CD4-positive, alpha-beta T cell treated with Interferon gamma for 1 hour (primary cell): ENCODE results near the gene CRLF3.
"Not testable (repeated sequence)": the region's sequence is repeated elsewhere in the genome, so short reads cannot be mapped to it uniquely, and the experiment has no call there.

Experiments used
- DNase-seq: peaks from one replicate; pipeline ENCODE4 v3.0.0-alpha.2; 2020

The CRLF3 gene, protein sequence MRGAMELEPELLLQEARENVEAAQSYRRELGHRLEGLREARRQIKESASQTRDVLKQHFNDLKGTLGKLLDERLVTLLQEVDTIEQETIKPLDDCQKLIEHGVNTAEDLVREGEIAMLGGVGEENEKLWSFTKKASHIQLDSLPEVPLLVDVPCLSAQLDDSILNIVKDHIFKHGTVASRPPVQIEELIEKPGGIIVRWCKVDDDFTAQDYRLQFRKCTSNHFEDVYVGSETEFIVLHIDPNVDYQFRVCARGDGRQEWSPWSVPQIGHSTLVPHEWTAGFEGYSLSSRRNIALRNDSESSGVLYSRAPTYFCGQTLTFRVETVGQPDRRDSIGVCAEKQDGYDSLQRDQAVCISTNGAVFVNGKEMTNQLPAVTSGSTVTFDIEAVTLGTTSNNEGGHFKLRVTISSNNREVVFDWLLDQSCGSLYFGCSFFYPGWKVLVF

DNA sequence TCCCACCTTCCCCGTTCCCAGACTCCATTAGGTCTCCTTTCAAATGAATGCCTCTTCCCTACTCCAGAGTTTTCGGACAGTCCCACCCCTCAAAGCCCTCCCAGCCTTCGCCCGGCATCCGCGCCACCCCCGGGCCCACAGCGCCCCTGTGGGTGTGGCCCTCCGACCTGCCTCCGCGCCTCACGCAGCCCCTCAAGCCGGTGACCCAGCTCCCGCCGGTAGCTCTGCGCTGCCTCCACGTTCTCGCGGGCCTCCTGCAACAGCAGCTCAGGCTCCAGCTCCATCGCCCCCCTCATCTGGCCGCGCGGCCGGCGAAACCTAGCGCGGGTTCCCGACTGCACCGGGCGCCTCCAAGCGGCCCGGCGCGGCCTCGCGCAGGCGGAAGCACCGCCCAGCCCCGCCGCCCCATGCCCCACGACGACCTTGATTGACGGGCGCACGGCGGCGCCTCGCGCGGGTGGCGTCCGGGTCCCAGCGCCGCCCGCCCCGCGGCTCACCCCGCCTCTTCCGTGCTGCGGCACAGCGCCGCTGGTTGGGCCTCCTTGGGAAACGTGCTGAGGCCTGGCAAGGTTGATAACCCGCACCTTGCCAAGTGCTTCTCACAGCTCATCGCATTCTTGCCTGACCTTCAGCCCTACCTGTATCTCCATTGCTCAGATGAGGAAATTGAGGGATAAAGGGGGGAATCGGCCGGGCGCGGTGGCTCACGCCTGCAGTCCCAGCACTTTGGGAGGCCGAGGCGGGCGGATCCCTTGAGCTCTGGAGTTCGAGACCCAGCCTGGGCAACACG, at the start of gene CRLF3:
Gene CRLF3, minus strand, starts transcription at position 337 of the 790 bp plus-strand sequence. Its CDS starts 41 bp downstream, at position 296.
- peak; percentile 90 for DNase-seq

DNA sequence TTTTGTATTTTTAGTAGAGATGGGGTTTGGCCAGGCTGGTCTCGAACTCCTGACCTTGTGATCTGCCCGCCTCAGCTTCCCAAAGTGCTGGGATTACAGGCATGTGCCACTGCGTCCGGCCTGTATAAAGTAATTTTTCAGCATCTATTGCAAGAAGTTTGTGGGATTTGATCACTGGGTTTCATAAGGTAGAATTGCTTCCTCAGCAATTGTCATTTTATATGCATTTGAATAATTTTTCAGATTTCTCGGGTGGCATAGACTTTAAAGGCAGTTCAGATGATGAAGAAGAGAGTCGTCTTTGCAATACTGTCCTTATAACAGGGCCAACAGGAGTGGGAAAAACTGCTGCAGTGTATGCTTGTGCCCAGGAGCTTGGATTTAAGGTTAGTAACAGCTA, 44.5 kb upstream of the CRLF3 start:
- no peak for DNase-seq

DNA sequence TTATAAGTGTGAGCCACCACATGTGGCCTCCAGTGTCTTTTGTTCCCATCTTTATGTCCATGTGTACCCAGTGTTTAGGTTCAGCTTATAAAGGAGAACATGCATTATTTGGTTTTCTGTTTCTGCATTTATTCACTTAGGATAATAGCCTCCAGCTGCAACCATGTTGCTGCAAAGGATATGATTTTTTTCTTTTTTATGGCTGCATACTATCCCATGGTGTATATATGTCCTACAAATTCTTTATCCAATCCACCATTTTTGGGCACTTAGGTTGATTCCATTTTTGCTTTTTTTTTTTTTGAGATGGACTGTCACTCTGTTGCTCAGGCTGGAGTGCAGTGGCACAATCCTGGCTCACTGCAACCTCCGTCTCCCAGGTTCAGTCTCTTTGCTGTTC, 40.1 kb upstream of the CRLF3 start:
- no peak for DNase-seq

DNA sequence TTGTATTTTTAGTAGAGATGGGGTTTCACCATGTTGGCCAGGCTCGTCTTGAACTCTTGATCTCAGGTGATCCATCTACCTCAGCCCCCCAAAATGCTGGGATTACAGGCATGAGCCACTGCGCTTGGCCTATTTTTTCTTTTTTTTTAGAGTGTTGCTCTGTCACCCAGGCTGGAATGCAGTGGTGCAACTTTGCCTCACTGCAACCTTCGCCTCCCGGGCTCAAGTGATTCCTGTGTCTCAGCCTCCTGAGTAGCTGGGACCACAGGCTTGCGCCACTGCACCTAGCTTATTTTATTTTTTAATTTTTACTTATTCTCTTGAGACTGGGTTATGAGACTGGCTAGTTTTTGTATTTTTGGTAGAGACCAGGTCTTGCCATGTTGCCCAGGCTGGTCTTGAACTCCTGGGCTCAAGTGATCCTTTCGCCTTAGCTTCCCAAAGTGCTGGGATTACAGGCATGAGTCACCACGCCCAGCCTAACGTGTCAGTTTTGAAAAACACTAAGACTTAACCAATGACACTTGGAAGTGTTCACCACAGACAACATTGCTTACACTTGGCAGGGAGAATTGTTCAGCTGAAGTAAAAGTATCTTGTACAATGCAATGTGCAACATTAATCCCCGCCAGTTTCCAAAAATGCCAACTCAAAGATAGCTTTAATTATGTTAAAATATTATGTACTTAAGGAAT, 34.2 kb upstream of the CRLF3 start:
- DNase-seq = no peak

DNA sequence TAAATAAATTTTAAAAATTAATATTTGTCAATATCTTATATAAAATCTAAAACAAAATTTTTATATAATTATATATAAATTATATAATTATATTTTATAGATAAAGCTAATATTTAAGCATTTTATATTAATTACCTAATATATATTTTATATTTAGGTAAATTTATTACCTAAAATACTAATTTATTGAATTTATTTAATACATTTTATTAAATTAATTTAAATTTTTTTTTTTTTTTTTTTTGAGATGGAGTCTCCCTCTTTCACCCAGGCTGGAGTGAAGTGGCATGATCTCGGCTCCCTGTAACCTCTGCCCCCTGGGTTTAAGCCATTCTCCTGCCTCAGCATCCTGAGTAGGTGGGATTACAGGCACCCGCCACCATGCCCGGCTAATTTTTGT, 29.7 kb upstream of the CRLF3 start:
- no peak for DNase-seq

DNA sequence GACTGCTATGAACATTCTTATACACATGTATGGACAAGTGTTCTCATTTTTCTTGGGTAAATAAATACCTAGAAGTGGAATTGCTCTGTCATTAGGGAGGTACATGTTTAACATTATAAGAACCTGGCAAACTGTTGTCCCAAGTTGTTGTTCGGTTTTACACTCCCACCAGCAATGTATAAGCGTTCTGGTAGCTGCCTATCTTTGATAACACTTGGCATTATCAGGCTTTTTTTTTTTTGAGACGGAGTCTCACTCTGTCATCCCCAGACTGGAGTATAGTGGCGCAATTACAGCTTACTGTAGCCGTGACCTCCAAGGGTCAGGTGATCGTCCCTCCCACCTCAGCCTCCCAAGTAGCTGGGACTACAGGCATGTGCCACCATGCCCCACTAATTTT, 23.5 kb upstream of the CRLF3 start:
- no peak for DNase-seq

DNA sequence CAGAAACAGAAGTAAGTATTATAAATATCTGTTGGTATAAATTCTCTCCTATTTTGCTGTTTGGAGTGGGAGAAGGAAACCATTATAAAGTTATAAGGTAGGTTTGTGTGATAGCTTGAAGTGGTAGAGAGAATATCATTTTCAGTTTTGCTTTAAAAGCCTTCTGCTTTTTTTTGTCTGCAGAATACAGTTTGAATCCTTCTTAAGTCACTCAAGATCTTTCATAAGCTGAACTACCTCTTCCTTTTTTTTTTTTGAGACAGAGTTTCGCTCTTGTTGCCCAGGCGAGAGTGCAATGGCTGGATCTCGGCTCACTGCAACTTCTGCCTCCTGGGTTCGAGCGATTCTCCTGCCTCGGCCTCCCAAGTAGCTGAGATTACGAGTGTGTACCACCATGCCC, 16.3 kb upstream of the CRLF3 start:
- no peak for DNase-seq

DNA sequence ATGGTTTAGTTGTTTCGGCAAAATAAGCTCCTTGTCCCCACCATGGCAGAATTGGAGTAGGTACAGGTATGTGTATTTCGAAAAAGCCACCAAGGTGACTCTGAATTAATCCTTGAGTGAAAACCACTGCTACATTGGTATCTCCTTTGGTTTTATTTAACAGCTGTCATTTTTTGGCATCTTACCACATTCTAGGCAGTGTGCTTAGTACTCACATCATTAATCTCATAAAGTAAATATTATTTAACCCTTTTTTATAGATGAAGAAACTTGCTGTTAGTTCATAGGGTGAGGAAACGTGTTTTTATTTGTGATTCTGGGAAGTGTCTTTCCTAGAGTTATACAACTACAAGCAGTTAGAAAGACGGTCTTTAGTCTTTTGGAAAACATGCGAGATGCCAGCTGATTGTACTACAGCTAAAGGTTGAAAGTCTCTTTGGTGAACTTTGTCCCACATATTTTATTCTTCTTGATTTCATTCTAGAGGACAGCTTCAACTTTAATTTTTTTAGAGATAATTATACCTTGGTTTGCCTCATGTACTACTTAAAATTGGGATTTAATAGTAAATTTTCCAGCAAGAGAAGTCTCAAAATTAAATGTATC, 13.8 kb upstream of the CRLF3 start:
- no peak for DNase-seq

DNA sequence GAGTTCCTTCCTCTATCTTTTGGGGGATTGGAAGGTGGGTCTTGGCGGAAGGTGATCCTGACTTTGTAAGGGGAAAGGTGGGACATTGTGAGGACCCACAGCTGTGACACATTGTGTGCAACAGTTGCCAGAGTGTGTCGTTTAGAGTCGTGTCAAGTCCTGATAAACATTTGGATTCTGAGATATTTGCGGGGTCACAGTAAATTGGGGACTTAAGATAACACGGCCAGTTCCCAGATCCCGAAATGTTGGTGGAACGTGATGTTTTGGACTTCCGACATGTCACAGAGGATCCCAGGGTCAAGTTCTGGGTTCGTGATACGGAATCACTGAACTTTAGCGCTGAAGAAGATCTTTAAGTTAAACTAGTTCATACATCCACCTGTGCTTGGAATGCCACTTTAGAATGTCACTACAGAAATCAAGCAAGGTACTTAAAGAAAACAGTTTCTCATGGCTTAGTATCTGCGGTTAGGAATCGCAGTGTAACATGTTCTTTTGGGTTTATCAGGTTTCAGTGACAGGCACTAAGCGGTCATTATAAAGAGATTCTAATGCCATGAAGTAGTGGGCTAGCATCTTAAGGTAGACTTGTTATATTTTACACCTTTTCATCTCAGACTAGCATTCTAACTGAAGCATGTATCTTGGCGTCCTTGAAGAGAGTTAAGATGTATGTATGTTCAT, 8.1 kb upstream of the CRLF3 start:
- DNase-seq = no peak

DNA sequence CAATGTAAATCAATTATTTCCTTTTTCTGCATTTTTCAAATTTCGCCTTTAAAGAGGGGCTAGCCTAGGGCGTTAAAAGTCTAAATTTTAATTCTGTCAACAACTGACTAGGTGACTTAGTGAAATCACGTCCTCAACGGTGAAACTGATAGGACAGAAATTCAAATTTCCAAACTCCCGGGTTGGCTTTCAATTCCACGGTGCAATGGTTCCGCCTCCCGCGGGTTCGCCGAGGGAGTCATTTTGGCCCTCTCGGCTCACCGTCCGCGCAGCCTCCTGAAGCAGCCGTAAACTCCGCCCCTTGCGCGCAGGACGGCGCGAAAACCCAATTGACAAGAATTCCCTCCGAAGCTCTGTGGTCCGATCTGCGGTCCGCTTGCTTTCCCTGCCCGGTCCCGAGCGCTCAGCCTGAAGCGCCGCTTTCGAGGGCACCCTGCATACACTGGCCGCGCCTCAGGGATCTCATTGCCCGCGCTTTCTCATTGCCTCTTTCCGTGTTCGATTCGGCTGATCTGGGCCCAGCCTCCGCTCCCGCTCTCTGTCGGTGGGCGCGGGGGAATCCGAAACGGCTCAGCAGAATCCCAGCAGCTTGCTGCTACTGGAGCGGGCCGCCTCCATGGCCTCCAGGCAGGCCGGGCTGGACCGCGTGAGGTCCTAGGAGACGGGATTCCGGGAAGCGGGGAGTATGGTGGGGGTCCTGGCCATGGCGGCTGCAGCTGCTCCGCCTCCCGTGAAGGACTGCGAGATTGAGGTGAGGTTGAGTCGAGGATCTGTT, 7.4 kb upstream of the CRLF3 start, which contains the start of gene ATAD5:
Gene ATAD5, plus strand, starts transcription at position 304 of the 775 bp plus-strand sequence. Its CDS starts 382 bp downstream, at position 686.
- peak; percentile 83 for DNase-seq

DNA sequence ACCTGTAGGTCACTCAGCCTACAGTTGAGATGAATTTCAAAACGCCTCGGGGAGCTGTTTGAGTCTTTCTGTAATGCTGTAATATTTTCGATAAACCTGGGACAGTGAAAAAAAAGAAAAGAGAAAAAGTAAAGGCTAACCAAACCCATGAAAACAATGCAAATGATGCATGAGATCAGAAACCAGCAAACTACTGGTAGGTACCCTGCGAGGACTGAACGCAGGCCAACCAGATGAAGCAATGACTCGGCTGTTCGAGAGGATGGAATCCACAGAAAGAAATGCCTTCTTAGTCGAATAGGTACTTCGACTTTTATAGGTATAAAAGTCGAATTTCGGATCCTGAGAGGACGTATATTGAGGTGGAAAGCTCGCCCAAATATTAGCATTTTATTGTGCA, 6.8 kb upstream of the CRLF3 start:
- DNase-seq = no peak

DNA sequence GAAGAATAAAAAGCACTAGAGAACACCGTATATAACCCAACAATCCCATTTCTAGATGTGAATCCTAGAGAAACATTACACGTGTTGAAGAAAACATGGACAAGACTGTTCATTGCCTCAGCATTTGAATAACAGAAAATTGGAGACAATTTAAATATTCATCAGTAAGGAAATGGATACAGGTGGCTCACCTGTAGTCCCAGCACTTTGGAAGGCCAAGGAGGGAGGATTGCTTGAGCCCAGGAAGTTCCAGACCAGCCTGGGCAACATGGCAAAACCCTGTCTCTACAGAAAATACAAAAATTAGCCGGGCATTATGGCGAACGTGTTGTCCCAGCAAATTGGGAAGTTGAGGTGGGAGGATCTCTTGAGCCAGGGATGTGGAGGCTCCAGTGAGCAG, 4.5 kb upstream of the CRLF3 start:
- no peak for DNase-seq

DNA sequence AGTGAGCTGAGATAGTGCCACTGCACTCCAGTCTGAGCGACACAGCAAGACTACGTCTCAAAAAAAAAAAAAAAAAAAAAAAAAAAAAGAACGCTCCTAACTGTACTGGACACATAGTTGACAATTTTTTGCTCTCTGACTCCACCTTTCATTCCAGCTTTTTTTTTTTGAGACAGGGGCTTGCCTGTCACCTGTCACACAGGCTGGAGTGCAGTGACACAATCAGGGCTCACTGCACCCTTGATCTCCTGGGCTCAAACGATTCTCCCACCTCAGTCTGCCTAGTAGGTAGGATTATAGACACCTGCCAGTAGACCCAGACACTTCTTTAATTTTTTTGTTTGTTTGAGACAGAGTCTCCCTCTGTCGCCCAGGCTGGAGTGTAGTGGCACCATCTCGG, 2.6 kb upstream of the CRLF3 start:
- DNase-seq = no peak

DNA sequence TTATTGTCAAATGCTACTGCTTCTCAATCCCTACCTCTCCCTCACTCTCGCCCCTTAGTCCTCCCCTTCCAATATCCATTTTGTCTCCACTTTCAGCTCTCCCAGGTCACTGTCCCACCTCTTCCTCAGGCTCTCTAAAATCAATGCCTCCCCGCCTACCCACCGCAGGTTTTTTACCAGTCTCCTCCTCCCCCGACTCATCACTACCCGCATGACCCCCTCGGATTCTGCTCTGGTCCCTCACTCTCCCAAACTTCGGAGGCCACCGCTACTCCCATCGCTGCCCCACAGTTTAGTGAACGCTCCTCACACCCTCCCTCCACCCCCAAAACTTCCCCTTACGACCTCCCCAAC, 513 bp downstream of the CRLF3 start:
- DNase-seq = peak; percentile 12

DNA sequence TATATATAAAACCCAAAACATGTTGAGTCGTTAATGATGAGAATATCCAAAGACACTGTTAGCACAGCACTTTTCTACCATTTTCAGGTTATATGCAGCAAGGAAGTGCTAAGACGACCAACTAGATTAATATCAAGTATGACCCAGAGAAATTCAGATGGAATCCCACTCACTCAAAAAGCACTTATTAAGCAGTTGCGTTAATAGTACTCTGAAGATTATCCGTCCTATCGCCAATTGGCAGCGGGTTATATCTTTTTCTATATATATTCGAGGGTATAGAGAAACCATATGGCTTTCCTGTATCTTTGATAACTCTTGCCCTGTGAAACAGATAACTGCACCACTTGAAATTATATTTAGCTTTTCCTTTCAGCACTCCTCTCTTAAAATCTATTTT, 1.1 kb downstream of the CRLF3 start:
- no peak for DNase-seq

DNA sequence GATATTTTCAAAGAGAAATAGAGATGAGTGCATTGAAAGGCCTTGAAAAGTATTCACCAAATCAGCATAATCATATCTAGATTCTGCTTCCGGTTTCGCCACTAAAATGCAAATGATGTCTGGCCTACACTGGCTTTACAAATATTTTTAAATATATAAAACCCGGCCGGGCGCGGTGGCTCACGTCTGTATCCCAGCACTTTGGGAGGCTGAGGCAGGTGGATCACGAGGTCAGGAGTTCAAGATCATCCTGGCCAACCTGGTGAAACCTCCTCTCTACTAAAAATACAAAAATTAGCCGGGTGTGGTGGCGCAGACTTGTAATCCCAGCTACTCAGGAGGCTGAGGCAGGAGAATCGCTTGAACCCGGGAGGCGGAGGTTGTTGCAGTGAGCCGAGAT, 1.6 kb downstream of the CRLF3 start:
- peak; percentile 5 for DNase-seq

DNA sequence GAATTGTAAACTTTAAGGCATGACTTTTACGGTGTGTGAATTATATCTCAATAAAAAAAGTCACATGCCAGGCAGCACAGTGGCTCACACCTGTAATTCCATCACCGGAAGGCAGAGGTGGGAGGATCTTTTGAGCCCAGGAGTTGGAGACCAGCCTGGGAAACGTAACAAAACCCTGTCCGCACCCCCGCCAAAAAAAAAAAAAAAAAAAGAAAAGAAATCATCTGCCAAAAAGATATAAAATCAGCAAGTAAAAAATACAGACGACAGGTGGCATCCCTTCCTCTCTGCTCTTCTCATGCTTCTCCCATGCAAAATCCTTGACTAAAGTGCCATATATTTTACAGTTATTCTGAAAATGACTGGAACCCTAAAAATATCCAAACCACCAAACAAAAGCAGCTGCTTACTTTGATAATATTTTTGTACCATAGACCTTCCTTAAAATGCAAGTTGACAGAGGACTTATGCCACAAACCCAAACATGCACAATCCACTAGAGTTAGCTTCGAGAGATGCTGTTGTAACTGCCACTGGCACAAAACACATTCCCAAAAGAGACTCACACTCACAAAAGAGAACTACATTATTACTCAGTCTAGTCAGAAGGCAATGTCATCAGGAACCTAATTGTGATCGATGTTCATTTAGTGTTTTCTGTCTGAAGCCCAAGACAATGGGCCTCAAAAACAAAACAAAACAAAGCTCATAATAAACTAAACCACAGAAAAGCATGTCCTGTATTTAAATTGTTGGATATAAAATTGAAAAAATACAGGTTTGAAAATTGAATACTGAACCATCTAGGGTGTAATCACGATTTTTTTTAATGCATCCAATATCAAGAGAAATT, 2.4 kb downstream of the CRLF3 start:
- DNase-seq = no peak

DNA sequence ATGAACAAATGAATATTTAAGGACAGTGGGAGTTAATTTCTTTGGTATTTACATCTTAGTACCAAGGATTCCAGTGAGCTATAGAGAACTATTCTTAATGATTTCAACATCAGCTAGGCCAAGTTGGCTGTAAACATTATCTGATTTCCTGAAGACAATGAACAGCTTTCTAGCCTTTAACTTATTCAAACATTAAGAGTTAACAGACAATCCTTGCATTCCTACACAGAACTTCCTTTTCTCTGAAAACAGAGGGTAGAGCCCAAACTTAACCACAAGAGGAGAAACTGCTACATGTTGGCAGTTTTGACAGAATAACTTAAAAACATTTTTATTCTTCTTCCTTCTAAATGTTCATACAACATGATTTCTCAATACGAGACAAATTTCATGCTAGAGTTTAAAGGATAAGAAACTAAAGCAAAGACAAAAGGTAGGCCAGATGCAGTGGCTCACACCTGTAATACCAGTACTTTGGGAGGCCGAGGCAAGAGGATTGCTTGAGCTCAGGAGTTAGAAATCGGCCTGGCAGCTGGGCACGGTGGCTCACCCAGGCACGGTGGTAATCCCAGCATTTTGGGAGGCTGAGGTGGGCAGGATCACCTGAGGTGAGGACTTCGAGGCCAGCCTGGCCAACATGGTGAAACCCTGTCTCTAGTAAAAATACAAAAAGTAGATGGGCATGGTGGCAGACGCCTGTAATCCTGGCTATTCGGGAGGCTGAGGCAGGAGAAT, 4.4 kb downstream of the CRLF3 start:
- DNase-seq = no peak

DNA sequence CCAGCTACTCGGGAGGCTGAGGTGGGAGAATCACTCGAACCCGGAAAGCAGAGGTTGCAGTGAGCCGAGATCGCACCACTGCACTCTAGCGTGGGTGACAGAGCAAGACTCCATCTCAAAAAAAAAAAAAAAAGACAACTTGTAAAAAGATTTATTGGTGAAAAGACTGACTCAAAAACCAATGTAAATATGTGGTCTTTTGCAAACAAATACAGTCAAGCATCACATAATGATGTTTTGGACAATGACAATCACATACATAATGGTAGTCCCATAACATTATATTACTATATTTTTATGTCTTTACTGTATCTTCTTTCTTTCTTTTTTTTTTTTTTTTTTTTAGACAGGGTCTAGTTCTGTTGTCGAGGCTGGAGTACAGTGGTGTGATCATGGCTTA, 8.3 kb downstream of the CRLF3 start:
- DNase-seq = no peak

DNA sequence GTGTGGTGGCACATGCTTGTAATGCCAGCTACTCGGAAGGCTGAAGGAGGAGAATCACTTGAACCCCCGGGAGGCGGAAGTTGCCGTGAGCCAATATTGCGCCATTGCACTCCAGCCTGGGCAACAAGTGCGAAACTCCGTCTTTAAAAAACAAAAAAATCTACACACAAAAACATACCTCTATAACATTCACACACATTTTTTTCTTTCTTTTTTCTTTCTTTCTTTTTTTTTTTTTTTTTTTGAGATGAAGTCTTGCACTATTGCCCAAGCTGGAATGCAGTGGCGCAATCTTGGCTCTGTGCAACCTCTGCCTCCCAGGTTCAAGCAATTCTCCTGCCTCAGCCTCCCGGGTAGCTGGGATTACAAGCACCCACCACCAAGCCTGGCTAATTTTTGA, 9.6 kb downstream of the CRLF3 start:
- DNase-seq = not testable (repeated sequence)
